Upper lobe of left lung (tissue), 4 donors: ENCODE measurements around the gene LRRFIP1.

Experiments used
- POLR2A ChIP-seq, 4 donors: fragments of 450-650 bp; IDR thresholded peaks; one replicate each; pipeline ENCODE4 v1.5.1; 2016 to 2017; ENCODE audit warnings: antibody characterized with exemption in 4 of 4, mild to moderate bottlenecking in 2 of 4
- TF ChIP-seq, protein P1 (sequence below), 6 experiments: fragments of 450-650 bp in 4 of 6; fragments of 200-600 bp in 2 of 6; sonication (generic) in 2 of 6; IDR thresholded peaks; one replicate each; pipeline ENCODE4 v1.5.1; 2016 to 2019; ENCODE audit warnings: antibody characterized with exemption in 6 of 6

DNA sequence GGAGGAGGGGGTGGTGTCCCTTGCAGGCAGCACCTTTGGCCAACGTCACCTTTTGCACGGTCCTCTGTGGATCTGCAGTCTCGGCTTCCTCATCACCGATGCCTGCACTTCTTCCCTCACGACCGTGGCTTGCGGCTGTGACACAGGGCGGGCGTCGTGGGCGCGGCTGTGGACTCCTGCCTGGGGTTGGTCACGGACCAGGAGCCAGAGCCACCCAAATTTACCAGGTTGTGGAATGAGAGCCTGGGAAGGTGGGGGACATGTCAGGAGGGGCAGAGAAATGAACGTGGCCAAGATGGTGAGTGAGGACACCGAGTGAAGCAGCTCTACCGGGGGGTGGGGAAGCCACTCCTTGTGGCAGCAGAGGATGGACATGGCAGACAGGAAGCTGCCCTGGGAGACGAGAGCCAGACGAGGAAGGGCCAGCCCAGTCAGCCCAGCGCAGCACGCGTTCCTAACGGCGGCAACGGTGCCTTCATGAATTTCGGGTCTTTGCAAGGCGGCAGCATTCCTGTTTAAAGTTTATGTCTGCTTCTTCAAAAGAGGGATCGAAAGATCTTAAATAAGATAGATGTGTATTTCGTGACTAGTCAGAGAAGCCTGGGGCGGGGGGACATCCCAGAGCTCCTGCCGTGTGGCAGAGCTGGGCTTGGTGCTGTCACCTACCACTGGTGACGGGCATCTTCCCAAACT lies 84.2 kb downstream of the LRRFIP1 start:
- TF ChIP-seq, protein P1, sequence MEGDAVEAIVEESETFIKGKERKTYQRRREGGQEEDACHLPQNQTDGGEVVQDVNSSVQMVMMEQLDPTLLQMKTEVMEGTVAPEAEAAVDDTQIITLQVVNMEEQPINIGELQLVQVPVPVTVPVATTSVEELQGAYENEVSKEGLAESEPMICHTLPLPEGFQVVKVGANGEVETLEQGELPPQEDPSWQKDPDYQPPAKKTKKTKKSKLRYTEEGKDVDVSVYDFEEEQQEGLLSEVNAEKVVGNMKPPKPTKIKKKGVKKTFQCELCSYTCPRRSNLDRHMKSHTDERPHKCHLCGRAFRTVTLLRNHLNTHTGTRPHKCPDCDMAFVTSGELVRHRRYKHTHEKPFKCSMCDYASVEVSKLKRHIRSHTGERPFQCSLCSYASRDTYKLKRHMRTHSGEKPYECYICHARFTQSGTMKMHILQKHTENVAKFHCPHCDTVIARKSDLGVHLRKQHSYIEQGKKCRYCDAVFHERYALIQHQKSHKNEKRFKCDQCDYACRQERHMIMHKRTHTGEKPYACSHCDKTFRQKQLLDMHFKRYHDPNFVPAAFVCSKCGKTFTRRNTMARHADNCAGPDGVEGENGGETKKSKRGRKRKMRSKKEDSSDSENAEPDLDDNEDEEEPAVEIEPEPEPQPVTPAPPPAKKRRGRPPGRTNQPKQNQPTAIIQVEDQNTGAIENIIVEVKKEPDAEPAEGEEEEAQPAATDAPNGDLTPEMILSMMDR (IDR thresholded peaks at IDR 0.05): no peak
- no peak for TF ChIP-seq POLR2A (IDR thresholded peaks at IDR 0.05)
